NCI-H446 (cell line): Measurements from ENCODE around the gene CXCL11.
"Not testable (repeated sequence)": the region's sequence is repeated elsewhere in the genome, so short reads cannot be mapped to it uniquely, and the experiment has no call there.

ENCODE experiments used
- DNase-seq, 2 experiments: peaks; one replicate each; lab custom pipeline; 2025; lab: John Stamatoyannopoulos, UW

The CXCL11 gene

GRCh38 chr4:76000279-76000678 is 35.6 kb downstream of the CXCL11 start:
- DNase-seq, result no peak

- not testable (repeated sequence) for DNase-seq
These were observed 37.2 kb downstream of the CXCL11 start for GRCh38 chr4:75998525-75999147.

- DNase-seq, result no peak
These were observed 37.9 kb downstream of the CXCL11 start for GRCh38 chr4:75997946-75998345.

GRCh38 chr4:75997081-75997480 is 38.8 kb downstream of the CXCL11 start:
- no peak for DNase-seq

- DNase-seq, result peak; percentile 6 to 60
These were observed 40.1 kb downstream of the CXCL11 start for GRCh38 chr4:75995727-75996126.

GRCh38 chr4:75992462-75992861 is 43.4 kb downstream of the CXCL11 start:
- no peak for DNase-seq

- no peak for DNase-seq
These were observed 45.9 kb downstream of the CXCL11 start for GRCh38 chr4:75989846-75990528.

GRCh38 chr4:75985116-75985515 is 50.8 kb downstream of the CXCL11 start:
- DNase-seq, result no peak
